Activated CD4-positive, alpha-beta T cell treated with anti-CD3 and anti-CD28 coated beads, Interleukin-2, amount 10 ng/mL, durations not matched to agents 24 days and 14 days (primary cell): ENCODE measurements around the gene AHCYL1. TPM values are rescaled to one million over a fixed set of nuclear protein-coding genes. Genes with fewer than 3 reads are reported as not detected.

ENCODE experiments used
- DNase-seq: peaks from one replicate; pipeline ENCODE4 v3.0.0; 2022
- H3K27ac Mint-ChIP-seq: one replicate; pipeline ENCODE4 v1.8.0; 2022; ENCODE audit warnings: mild to moderate bottlenecking, mixed read lengths
- H3K27me3 Mint-ChIP-seq: one replicate; pipeline ENCODE4 v1.8.0; 2022; ENCODE audit warnings: mixed read lengths
- H3K36me3 Mint-ChIP-seq: one replicate; pipeline ENCODE4 v1.8.0; 2022; ENCODE audit warnings: low read depth, mild to moderate bottlenecking, mixed read lengths
- H3K4me1 Mint-ChIP-seq: one replicate; pipeline ENCODE4 v1.8.0; 2021; ENCODE audit warnings: mixed read lengths
- H3K4me3 Mint-ChIP-seq: one replicate; pipeline ENCODE4 v1.8.0; 2022; ENCODE audit warnings: mild to moderate bottlenecking, moderate library complexity, mixed read lengths
- H3K9me3 Mint-ChIP-seq: one replicate; pipeline ENCODE4 v1.8.0; 2021; ENCODE audit warnings: mixed read lengths
- intact Hi-C: fragments of 100-400 bp; cut with micrococcal nuclease; formaldehyde crosslinking; loops from one replicate; pipeline ENCODE4 v1.15.1; 2023
- total RNA-seq: library from RNA; stranded (reverse); gene quantifications from 2 replicates; pipeline ENCODE4 v1.2.3, GENCODE V29; 2022

The AHCYL1 gene
- total RNA-seq, 1 donor from 2014 or later = 67.1 TPM

- DNase-seq = peak; percentile 73
- Mint-ChIP-seq H3K27me3 (peaks cover 6% of the 10 kb centered on the region), H3K9me3 (no peaks in the 10 kb centered on the region), H3K4me1 (peaks cover 9% of the 10 kb centered on the region), H3K4me3 (no peak overlapping the region), H3K36me3 (peaks cover 4% of the 10 kb centered on the region), H3K27ac (no peak overlapping the region)
- intact Hi-C loops = no loop called here
Observed at GRCh38 chr1:109980324-109981003, 4.1 kb upstream of the AHCYL1 start.

GRCh38 chr1:109981004-109981335 is 3.6 kb upstream of the AHCYL1 start:
- no peak overlapping the region for H3K4me3 Mint-ChIP-seq
- peaks cover 14% of the 10 kb centered on the region for H3K4me1 Mint-ChIP-seq
- no peak overlapping the region for H3K27ac Mint-ChIP-seq
- peaks cover 9% of the 10 kb centered on the region for H3K36me3 Mint-ChIP-seq
- intact Hi-C loops = no loop called here
- no peak for DNase-seq
- no peaks in the 10 kb centered on the region for H3K9me3 Mint-ChIP-seq
- H3K27me3 Mint-ChIP-seq = peaks cover 6% of the 10 kb centered on the region

- peaks cover 20% of the 10 kb centered on the region for H3K36me3 Mint-ChIP-seq
- peak overlapping the region; percentile 99 for H3K4me3 Mint-ChIP-seq
- peaks cover 35% of the 10 kb centered on the region for H3K4me1 Mint-ChIP-seq
- peaks cover 4% of the 10 kb centered on the region for H3K27me3 Mint-ChIP-seq
- DNase-seq = no peak
- H3K9me3 Mint-ChIP-seq = no peaks in the 10 kb centered on the region
- intact Hi-C loops = loop anchor here (1.0 to 2.0 kb wide), 5 partner anchors 27 to 435 kb away; partner anchors contain the start of gene GNAI3
- H3K27ac Mint-ChIP-seq = no peak overlapping the region
Observed at GRCh38 chr1:109983380-109984189, 980 bp upstream of the AHCYL1 start.

GRCh38 chr1:109984190-109984455 is 442 bp upstream of the AHCYL1 start:
- DNase-seq = no peak
- Mint-ChIP-seq H3K27me3 (peaks cover 1% of the 10 kb centered on the region), H3K9me3 (no peaks in the 10 kb centered on the region), H3K4me1 (peaks cover 37% of the 10 kb centered on the region), H3K27ac (peak overlapping the region; percentile 97), H3K36me3 (peaks cover 23% of the 10 kb centered on the region), H3K4me3 (peak overlapping the region; percentile 99)
- intact Hi-C loops = loop anchor here (1.0 to 2.0 kb wide), 5 partner anchors 27 to 435 kb away; partner anchors contain the start of gene GNAI3

- Mint-ChIP-seq H3K4me3 (peak overlapping the region; percentile 99), H3K9me3 (no peaks in the 10 kb centered on the region), H3K27ac (peak overlapping the region; percentile 93), H3K27me3 (no peaks in the 10 kb centered on the region), H3K36me3 (peaks cover 27% of the 10 kb centered on the region), H3K4me1 (peaks cover 40% of the 10 kb centered on the region)
- DNase-seq = no peak
- intact Hi-C loops = loop anchor here (2.0 kb wide), 4 partner anchors 25 to 437 kb away; partner anchors contain the start of gene GNAI3
Observed at GRCh38 chr1:109985247-109986053, 885 bp downstream of the AHCYL1 start.

- no peak overlapping the region for H3K27ac Mint-ChIP-seq
- intact Hi-C loops = no loop called here
Observed at GRCh38 chr1:109986054-109986444, 1.5 kb downstream of the AHCYL1 start.

GRCh38 chr1:109988349-109988914 is 3.9 kb downstream of the AHCYL1 start:
- peaks cover 30% of the 10 kb centered on the region for H3K36me3 Mint-ChIP-seq
- no peaks in the 10 kb centered on the region for H3K27me3 Mint-ChIP-seq
- no peak overlapping the region for H3K27ac Mint-ChIP-seq
- peaks cover 44% of the 10 kb centered on the region for H3K4me1 Mint-ChIP-seq
- intact Hi-C loops = no loop called here
- H3K9me3 Mint-ChIP-seq = no peaks in the 10 kb centered on the region
- DNase-seq = no peak
- H3K4me3 Mint-ChIP-seq = no peak overlapping the region

More at GRCh38 chr1:109986054-109986444, 1.5 kb downstream of the AHCYL1 start:
- Mint-ChIP-seq H3K9me3 (no peaks in the 10 kb centered on the region), H3K27me3 (no peaks in the 10 kb centered on the region), H3K4me3 (peak overlapping the region; percentile 99), H3K4me1 (peaks cover 42% of the 10 kb centered on the region), H3K36me3 (peaks cover 27% of the 10 kb centered on the region)
- DNase-seq = no peak

- Mint-ChIP-seq H3K36me3 (peaks cover 28% of the 10 kb centered on the region), H3K4me3 (no peak overlapping the region), H3K4me1 (peaks cover 43% of the 10 kb centered on the region), H3K27me3 (no peaks in the 10 kb centered on the region), H3K27ac (no peak overlapping the region), H3K9me3 (no peaks in the 10 kb centered on the region)
- intact Hi-C loops = no loop called here
- DNase-seq = no peak
Observed at GRCh38 chr1:109989506-109990301, 5.1 kb downstream of the AHCYL1 start.

GRCh38 chr1:109990302-109990653 is 5.7 kb downstream of the AHCYL1 start:
- H3K4me3 Mint-ChIP-seq = no peak overlapping the region
- H3K4me1 Mint-ChIP-seq = peaks cover 42% of the 10 kb centered on the region
- no peaks in the 10 kb centered on the region for H3K9me3 Mint-ChIP-seq
- intact Hi-C loops = no loop called here
- H3K36me3 Mint-ChIP-seq = peaks cover 27% of the 10 kb centered on the region
- no peak overlapping the region for H3K27ac Mint-ChIP-seq
- H3K27me3 Mint-ChIP-seq = no peaks in the 10 kb centered on the region
- no peak for DNase-seq

GRCh38 chr1:109991400-109991925 is 6.9 kb downstream of the AHCYL1 start:
- Mint-ChIP-seq H3K27ac (no peak overlapping the region), H3K4me1 (peaks cover 36% of the 10 kb centered on the region), H3K9me3 (no peaks in the 10 kb centered on the region), H3K27me3 (no peaks in the 10 kb centered on the region), H3K36me3 (peaks cover 28% of the 10 kb centered on the region), H3K4me3 (no peak overlapping the region)
- DNase-seq = no peak
- intact Hi-C loops = no loop called here

- Mint-ChIP-seq H3K27me3 (no peaks in the 10 kb centered on the region), H3K9me3 (no peaks in the 10 kb centered on the region), H3K4me1 (peaks cover 19% of the 10 kb centered on the region), H3K36me3 (peaks cover 17% of the 10 kb centered on the region), H3K27ac (no peak overlapping the region), H3K4me3 (no peak overlapping the region)
- no peak for DNase-seq
- intact Hi-C loops = no loop called here
Observed at GRCh38 chr1:109993885-109994284, 9.3 kb downstream of the AHCYL1 start.

GRCh38 chr1:109994654-109995053 is 10.1 kb downstream of the AHCYL1 start:
- intact Hi-C loops = no loop called here
- DNase-seq = no peak
- Mint-ChIP-seq H3K4me1 (peaks cover 18% of the 10 kb centered on the region), H3K36me3 (peaks cover 15% of the 10 kb centered on the region), H3K27me3 (no peaks in the 10 kb centered on the region), H3K4me3 (no peak overlapping the region), H3K9me3 (no peaks in the 10 kb centered on the region), H3K27ac (no peak overlapping the region)

GRCh38 chr1:109995536-109995935 is 11.0 kb downstream of the AHCYL1 start:
- intact Hi-C loops = no loop called here
- H3K27ac Mint-ChIP-seq = no peak overlapping the region
- peaks cover 13% of the 10 kb centered on the region for H3K36me3 Mint-ChIP-seq
- no peak overlapping the region for H3K4me3 Mint-ChIP-seq
- no peaks in the 10 kb centered on the region for H3K9me3 Mint-ChIP-seq
- no peaks in the 10 kb centered on the region for H3K27me3 Mint-ChIP-seq
- peaks cover 15% of the 10 kb centered on the region for H3K4me1 Mint-ChIP-seq
- DNase-seq = no peak
